Gastroesophageal sphincter (tissue), 3 donors: ENCODE results near the gene ACVR1B.

Experiments used
- CTCF ChIP-seq, 4 experiments: fragments of 200-600 bp in 2 of 4; fragments of 450-650 bp in 2 of 4; sonication (generic) in 1 of 4; IDR thresholded peaks; one replicate each; pipeline ENCODE4 v1.5.1; 2017 to 2019; ENCODE audit warnings: antibody characterized with exemption in 4 of 4, mild to moderate bottlenecking in 2 of 4, moderate library complexity in 2 of 4
- POLR2A ChIP-seq, 2 donors: fragments of 450-650 bp; IDR thresholded peaks; one replicate each; pipeline ENCODE4 v1.6.1; 2017; ENCODE audit warnings: antibody characterized with exemption in 2 of 2, mild to moderate bottlenecking in 2 of 2, moderate library complexity in 1 of 2

- no peak for TF ChIP-seq CTCF (IDR thresholded peaks at IDR 0.05)
- TF ChIP-seq POLR2A (IDR thresholded peaks at IDR 0.05): no peak
Measured at GRCh38 chr12:52027085-52027843, 75.8 kb downstream of the ACVR1B start.
